ENCODE measurements around the gene CLTRN. TPM values are rescaled to one million over a fixed set of nuclear protein-coding genes. Genes with fewer than 3 reads are reported as not detected.
A peak's percentile ranks its signal among the peaks of the same experiment; 100 is the strongest.
"Not testable (repeated sequence)": the region's sequence is repeated elsewhere in the genome, so short reads cannot be mapped to it uniquely, and the experiment has no call there.

CLTRN gene, protein sequence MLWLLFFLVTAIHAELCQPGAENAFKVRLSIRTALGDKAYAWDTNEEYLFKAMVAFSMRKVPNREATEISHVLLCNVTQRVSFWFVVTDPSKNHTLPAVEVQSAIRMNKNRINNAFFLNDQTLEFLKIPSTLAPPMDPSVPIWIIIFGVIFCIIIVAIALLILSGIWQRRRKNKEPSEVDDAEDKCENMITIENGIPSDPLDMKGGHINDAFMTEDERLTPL
- total RNA-seq, result not detected
- long read RNA-seq, result 0 reads

DNA sequence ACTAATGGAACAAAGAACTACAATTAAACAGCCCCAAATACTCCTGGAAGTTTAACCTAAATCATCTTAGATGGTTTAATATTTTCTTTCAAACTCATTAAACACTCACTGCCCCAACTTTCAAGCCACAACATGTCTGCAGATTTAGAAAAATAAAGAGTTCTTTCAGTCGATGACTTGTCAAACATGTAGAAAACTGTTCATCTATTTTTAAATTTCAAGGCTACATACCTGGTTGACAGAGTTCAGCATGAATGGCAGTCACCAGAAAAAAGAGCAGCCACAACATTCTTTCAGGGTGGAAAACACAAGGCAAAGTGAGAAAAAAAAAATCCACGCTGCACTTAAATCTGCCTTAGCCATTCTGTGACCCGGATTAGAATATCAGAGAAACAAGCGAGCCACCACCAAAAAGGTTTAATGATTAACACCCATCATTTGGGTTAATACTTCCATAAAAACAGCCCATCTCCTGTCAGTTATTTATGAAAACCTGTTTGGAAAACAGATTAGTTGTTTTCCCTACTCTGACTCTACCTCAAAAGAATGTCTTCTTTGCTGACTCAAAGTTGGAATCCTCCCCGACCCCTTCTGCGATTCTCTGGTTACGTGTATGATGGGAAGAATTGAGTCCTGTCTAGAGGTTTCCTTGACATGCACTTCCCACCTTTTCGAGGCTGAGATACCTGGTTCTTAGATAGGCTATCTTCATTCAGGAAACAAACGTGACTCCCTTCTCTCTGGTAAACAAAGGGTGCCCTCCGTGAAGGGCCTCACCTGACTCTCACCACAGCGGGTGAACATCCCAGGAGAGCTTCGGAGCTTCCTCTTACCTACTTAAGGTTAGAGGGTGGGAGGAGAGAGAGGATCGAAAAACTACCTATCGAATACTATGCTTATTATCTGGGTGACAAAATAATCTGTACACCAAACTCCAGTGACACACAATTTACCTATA, at the start of gene CLTRN:
TSS of gene CLTRN (minus strand) at position 319 of the 958 bp plus-strand sequence. CDS start at position 289, 30 bp downstream.
- no peak for DNase-seq (ENCODE audit: low spot score)

DNA sequence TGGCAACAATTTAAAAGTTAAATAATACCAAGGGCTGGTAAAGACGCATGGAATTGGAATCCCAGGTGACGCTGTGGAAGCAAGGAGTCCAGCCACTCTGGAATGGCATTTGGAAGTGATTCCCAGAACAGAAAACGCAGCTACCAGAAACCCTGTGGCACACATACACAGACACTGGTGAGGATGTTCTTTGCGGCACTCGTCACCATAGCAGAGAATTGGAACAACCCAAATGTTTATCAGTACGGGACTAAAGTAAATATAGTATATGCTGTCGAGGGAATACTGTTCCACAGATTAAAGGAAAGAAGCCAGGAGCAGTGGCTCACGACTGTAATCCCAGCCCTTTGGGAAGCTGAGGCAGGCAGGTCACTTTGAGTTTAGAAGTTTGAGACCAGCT, 39.7 kb upstream of the CLTRN start:
- DNase-seq (ENCODE audit: low spot score), result not testable (repeated sequence)

DNA sequence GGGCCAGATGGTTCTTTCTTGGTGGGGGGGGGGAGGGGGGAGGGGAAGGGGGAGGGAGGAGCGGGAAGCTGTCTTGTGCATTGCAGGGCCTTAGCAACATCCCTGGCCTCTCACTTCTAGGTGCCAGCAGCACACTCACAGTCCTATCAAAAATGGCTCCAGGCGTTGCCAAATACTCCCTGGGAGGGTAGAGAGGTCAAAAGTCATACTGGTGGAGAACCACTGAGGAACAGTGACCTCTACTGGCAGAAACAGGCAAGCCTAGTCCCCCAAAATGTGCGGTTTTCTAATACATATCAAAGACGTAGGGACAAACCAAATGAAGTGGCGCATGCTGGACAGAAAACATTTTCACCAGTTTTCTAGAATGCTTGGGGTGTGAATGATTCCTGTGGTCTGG, 39.2 kb upstream of the CLTRN start:
- not testable (repeated sequence) for DNase-seq (ENCODE audit: low spot score)

DNA sequence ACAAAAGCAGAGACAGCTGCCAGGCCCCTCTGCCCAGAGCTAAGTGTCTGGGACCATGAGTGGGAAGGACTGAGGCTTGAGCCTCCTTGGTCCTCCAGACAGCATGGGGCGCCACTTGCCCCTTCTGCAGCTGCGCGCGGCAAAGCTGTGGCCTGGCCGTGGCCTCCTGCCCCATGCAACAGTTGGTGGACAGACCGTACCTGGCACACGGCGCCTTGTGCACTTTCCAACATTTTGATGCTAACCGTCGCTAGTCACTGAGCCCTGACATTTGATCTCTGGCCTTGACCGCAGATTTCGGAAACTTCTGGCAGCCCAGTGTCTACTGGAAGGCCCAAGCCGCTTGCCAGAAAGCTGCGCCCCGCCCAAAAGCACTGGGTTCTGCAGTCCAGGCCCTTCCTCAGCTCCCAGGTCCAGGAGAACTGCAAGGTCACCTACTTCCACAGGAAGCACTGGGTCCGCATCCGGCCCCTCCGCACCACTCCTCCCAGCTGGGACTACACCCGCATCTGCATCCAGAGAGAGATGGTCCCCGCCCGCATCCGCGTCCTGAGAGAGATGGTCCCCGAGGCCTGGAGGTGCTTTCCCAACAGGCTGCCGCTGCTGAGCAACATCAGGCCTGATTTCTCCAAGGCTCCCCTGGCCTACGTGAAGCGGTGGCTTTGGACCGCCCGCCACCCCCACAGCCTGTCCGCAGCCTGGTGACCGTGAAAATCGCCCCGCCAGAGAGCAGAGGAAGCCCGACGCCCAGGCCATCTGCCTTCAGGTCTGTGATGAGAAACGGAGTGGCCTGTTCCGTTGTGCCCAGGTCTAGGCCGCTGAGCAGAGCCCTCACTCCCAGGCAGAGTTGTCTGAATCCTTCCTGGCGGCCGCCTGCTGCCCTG, 38.1 kb upstream of the CLTRN start:
- no peak for DNase-seq (ENCODE audit: low spot score)

- DNase-seq (ENCODE audit: low spot score), result no peak
Measured at GRCh38 chrX:15696516-15696915, 31.9 kb upstream of the CLTRN start.

GRCh38 chrX:15694941-15695451, 30.4 kb upstream of the CLTRN start:
- no peak for DNase-seq (ENCODE audit: low spot score)

- DNase-seq (ENCODE audit: low spot score), result no peak
Measured at GRCh38 chrX:15686818-15687685, 22.4 kb upstream of the CLTRN start.

DNA sequence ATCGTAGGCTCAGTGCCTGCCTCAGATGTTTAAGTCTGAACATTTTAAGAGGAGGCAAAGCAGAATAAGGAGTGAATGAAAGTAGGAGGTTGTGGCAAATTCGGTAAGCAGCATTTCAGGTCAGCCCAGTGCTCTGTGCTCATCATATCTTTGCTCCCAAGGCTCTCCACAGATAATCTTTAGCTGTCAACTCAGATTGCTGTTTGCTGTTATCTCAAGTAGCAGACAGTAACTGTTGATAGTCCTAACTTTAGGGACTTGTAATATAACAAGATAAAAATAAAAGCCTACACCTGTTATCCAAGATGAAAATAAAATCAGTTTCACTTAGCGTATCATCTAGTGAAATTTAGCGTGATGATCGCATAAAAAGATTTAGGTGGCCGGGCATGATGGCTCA, 18.6 kb upstream of the CLTRN start:
- no peak for DNase-seq (ENCODE audit: low spot score)

DNA sequence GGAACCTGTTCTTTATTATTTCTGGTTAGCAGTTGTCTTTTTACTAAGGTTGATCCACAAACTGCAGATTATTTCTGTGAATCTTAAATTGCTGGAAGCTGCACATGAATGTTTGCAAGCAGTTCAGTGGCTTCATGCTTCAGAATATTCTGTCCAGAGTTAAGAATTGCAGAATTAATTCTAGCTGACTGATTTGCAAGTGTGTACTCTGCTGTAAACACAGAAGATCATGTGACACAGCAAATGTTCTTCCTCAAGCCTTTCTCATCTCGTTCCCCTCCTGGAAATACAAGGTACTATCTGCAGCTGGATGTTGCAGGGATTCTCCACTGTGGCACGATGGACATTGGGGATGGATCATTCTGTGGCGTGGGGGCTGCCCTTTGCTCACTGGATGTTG, 16.8 kb upstream of the CLTRN start:
- DNase-seq (ENCODE audit: low spot score), result no peak

DNA sequence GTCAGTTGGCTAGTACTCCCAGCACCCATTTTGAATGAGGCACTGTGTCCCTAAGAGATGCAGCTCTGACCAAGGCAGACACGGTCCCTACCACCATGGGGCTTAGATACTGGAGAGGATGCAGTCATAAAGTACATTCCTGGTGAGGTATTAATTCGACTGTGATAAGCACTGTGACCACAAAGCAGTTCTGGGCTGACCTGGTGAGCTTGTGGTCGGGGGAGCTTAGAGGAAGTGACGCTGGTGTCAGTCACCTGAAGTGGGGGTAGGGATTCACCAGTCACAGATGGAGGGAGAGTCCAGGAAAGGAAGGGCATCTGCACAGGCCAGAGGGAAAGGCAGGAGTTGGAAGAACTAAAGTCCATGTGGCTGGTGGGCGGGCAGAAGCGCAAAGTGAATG, 15.8 kb upstream of the CLTRN start:
- no peak for DNase-seq (ENCODE audit: low spot score)

- no peak for DNase-seq (ENCODE audit: low spot score)
Measured at GRCh38 chrX:15679246-15679645, 14.6 kb upstream of the CLTRN start.

DNA sequence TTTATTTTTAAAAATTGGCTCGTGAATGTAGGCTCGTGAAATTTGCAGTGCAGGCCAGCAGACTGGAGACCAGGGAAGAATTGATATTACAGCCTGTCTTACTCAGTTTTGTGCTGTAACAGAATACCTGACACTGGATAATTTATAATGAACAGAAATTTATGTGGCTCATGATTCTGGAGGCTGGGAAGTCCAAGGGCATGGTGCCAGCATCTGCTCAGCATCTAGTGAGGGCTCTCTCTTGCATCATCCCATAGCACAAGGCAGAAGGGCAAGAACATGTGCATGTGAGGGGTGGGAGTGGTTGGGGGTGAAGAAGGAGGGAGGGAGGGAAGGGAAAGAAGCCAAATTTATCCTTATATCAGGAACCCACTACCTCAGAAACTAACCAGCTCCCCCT, 13.7 kb upstream of the CLTRN start:
- no peak for DNase-seq (ENCODE audit: low spot score)

GRCh38 chrX:15676886-15677285, 12.3 kb upstream of the CLTRN start:
- no peak for DNase-seq (ENCODE audit: low spot score)

DNA sequence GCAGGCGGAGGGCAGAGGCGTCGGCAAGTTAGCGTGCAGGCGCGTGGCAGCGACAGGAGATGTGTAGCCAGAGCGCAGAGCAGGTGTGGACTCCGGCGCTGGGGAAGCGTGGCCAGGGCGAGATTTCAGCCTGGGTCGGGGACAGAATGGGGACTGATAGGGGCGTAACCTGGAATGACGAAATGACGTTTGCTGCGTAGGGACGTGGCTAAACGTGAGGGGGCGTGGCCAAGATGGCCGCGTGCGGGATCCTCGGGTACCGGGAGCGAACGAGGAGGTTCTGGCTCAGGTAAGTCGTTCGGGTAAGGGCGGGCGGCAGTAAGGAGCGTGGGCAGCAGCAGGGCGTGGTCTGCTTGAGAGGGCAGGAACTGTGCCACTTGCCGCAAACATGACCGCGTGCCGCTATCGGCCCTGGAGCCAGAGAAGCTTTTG, 10.9 kb upstream of the CLTRN start:
- peak; percentile 94 for DNase-seq (ENCODE audit: low spot score)

DNA sequence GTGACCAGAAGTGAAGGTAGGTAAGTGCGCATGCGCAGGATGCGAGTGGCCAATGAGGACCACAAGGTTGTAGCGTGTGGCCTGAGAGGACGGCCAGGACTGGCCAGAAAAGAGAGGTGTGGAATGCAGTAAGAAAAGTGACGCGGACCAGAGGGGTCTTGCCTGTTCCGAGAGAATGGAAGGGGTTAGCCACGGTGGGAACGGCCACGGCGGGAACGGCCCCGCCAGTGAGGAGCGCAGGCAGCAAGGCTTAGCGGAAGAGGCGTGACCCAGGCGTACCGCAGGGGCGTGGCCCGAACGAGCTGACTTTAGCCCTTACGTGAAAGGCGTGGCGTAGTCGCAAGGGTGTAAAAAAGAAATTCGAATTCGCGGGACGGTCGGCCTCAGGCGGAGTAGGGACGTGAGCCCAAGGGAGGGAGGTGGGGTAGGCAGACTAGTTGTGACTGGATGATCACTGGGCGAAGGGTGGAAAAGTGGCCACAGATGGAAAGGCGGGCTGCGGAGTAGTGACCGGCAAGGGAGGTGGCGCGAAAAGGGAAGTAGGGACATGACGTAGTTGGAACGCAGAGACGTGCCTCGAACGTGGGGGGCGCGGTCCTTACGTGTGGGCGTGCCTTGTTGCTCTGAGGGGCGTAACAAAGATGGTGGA, 10.4 kb upstream of the CLTRN start:
- peak; percentile 97 for DNase-seq (ENCODE audit: low spot score)

GRCh38 chrX:15674514-15674840, 9.9 kb upstream of the CLTRN start:
- DNase-seq (ENCODE audit: low spot score), result no peak

- DNase-seq (ENCODE audit: low spot score), result no peak
Measured at GRCh38 chrX:15673970-15674369, 9.4 kb upstream of the CLTRN start.

- DNase-seq (ENCODE audit: low spot score), result no peak
Measured at GRCh38 chrX:15672881-15673280, 8.3 kb upstream of the CLTRN start.

DNA sequence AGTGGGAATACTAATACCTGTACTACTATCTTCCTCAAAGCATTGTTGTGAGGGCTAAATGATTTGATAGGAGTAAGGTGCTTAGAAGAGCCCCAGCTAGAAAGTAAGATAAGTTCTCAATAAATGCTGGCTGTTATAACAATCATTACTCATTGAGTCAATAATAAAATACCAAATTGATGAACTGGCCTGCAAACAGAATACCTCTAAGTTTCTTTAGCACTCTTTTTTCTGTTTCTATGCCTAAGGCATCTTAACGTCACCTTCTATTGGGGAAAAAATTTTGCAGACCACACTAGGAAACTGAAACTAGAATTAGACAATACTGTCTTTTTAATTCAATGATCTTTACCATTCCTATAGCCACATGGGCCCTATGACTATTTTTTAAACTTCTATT, 1.2 kb downstream of the CLTRN start:
- DNase-seq (ENCODE audit: low spot score), result no peak

GRCh38 chrX:15654804-15655203, 9.8 kb downstream of the CLTRN start:
- DNase-seq (ENCODE audit: low spot score), result not testable (repeated sequence)

Data from mesenteric fat pad (tissue), 1 donor.